Esophagus squamous epithelium (tissue), 4 donors: ENCODE results near the gene SLCO1C1.

Experiments
- CTCF ChIP-seq, 6 experiments: fragments of 450-650 bp in 4 of 6; fragments of 200-600 bp in 2 of 6; sonication (generic) in 2 of 6; IDR thresholded peaks; one replicate each; pipeline ENCODE4 v1.5.1; 2016 to 2019; ENCODE audit warnings: antibody characterized with exemption in 6 of 6, mild to moderate bottlenecking in 4 of 6, moderate library complexity in 4 of 6
- POLR2A ChIP-seq, 4 donors: fragments of 450-650 bp; IDR thresholded peaks; one replicate each; pipeline ENCODE4 v1.6.1; 2017; ENCODE audit warnings: antibody characterized with exemption in 4 of 4, mild to moderate bottlenecking in 4 of 4, moderate library complexity in 3 of 4

DNA sequence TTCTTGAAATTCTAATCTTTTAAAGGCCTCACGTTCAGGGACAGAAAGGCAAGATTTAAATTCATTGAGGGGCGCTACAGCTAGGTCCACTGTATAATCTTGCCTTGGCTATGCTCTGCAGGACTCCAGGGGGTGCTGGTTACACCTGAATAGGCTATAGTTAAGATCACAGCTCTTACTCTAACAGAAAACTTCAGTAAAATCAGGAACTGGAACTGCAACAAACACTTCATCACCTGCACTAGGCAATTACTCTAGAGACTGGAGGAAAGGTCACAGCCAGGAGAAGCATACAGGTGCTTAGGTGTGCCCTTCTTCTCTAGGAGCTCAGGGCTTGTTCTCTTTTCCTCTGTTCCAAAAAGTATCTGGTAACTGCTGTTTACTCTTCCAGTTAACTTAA lies 20.9 kb downstream of the SLCO1C1 start:
- TF ChIP-seq CTCF (IDR thresholded peaks at IDR 0.05) (no peak), POLR2A (IDR thresholded peaks at IDR 0.05) (no peak)
